HuH-7.5 (cell line): ENCODE measurements around the gene CLCN5.
A peak's percentile ranks its signal among the peaks of the same experiment; 100 is the strongest.

Source experiments
- DNase-seq: peaks from one replicate; pipeline ENCODE4 v3.0.0; 2011; ENCODE audit warnings: low spot score

CLCN5 gene

GRCh38 chrX:49996474-49996873, 74.1 kb downstream of the CLCN5 start:
- DNase-seq = no peak

- no peak for DNase-seq
Measured at GRCh38 chrX:49999087-49999486, 76.7 kb downstream of the CLCN5 start.

DNA sequence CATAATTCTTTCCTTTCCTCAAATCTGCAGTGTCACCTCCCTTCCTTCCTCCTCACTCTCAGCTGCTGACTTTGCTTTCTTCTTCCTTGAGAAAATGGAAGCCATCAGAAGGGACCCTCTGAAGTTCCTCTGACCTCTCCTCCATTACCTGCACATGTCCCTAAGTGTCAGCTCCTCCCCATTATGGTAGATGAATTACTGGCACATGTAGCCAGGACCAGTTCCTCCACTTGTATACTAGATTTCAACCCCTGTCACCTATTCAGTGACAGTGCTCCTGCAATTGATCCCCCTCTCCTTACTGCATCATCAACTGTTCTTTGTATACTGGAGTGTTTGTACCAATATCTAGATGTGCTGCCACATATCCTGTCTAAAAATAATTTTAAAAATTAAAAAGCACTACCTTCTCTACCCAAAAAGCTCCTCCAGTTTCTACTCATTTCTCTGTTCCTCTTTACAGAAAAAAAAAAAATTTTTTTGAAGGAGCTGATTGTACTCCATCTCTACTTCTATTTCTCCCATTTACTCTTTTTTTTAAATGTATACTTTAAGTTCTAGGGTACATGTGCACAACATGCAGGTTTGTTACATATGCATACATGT, 78.6 kb downstream of the CLCN5 start:
- no peak for DNase-seq

- no peak for DNase-seq
Measured at GRCh38 chrX:50002067-50002714, 79.8 kb downstream of the CLCN5 start.

DNA sequence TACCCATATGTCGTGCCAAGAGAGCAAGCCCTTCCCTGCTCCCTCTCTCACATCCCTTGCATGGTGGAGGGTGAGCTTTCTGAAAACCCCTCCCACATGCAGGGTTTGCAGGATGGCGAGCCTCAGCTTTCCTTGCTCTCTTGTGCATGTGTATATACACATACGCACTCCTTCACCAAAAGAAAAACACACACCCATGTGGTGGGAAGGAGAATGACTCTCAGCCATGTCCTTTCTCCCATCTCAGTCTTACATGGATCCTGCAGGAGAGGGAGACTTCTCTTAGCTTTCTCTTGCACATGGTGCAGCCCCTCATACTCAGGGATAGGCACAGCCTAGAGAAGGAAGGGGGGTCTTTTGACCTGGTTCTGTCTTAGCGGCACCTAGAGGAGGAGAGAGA, 81.1 kb downstream of the CLCN5 start:
- no peak for DNase-seq

DNA sequence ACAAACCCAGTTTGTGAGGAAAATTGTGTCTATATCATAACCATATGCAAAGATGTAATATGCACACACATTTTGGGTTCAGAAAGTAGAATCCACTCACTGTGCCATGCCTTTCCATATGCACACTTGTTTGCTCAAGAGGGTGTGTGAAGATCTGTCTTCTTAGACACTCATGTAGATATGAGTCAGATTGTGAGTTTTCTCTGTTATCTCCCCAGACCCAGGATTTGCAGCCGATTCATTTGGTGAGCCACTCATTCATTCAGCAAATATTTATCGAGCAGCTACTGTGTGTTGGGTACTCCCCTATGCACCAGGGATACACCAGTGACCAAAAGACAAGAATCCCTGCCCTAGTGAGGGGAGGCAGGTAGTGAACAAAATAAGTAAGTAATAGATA, 81.5 kb downstream of the CLCN5 start:
- DNase-seq = no peak

DNA sequence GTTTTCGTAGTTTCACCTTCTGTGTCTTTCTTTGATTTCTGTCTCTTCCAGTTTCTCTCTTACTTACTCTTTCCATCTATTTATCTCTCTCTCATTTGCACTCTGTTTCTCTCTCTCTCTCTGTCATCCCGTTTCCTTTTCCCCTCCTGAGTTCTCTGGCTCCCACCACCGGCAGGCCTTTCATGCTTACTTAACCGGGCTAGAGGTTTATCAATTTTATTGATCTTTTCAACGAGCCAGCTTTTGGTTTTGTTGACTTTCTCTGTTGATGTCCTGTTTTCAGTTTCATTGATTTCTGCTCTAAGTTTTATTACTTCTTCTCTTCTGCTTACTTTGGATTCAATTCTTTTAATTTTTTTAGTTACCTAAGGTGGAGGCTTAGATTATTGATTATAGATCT, 103.2 kb downstream of the CLCN5 start:
- DNase-seq = peak; percentile 11

DNA sequence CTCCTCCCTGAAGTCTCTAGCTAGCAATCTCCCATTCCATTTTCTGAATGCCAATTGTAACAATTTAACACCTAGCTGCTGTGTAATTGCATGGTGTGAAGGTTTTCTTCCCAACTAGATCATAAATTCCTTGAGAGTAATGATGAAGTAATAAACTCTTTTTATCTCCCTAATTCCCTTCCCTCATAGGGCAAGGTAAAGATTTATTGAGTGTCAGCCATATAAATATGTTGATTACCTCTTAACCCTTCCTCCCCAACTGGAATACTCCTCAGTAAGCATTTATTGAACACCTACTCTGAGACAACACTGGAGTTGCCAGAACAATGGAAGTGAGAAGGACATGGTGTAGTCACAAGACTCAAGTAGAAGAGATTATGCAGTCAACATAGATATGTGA, 112.7 kb downstream of the CLCN5 start:
- DNase-seq = no peak

GRCh38 chrX:50036426-50036825, 114.0 kb downstream of the CLCN5 start:
- DNase-seq = no peak

DNA sequence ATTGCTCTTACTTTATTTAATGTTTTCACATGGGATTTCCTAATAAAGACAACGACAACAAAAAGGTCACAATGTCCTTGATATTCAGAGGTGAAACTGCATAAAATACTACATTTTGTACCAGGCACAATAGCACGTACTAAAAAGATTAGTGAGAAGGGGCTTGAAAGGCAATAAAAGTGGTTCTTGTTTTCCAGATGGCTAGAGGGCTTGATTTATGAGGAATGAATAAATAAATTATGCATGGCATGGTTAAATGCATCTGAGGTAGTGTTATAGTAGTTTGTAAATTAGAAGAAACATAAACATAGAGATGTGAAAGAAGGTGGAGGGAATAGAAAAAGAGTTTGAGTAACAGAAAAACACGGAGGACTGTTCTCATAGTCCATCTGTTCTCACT, 123.4 kb downstream of the CLCN5 start:
- no peak for DNase-seq

DNA sequence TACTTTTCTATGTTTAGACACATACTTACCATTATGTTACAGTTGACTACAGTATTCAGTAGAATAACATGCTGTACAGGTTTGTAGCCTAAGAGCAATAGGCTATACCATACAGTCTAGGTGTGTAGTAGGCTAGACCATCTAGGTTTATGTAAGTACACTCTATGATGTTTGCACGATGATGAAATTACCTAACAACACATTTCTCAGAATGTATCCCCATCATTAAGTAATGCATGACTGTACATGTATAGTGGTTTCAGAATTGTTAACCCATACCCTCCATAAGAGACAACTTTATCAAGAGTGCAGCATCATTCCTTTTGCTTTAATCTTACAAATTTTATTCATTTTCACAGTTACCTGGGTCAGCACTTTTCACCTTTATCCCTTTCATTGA, 126.8 kb downstream of the CLCN5 start:
- DNase-seq = no peak

GRCh38 chrX:50054147-50054546, 131.8 kb downstream of the CLCN5 start:
- no peak for DNase-seq

DNA sequence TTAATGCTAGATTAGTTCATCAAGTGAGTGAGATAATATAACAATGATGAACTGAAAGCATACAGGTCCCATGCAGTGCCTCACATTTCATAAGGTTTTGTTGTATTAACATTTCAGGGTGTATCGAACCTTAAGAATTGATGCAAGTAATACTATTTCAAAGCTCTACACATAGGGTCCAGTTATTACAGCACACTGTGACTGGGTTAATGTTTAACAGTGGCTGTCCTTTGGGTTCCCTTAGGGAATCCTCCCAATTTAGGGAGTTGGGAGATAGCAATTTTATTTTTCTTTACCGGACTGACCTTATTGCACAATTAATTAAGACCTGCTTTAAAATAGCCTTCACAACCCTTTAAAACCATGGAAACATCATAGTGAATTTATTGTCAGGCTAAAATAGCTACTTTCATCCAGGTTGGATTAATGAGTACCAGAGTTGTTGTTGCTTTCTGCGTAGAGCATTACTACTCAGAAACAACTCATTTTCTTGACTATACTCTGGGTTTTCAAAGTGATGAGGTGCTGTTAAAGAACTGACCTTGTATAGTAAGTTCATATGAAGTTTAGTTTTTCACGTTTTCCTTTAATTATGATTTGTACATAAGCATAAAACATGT, 144.0 kb downstream of the CLCN5 start:
- no peak for DNase-seq

- DNase-seq = peak; percentile 36
Measured at GRCh38 chrX:50067435-50068284, 145.3 kb downstream of the CLCN5 start.

DNA sequence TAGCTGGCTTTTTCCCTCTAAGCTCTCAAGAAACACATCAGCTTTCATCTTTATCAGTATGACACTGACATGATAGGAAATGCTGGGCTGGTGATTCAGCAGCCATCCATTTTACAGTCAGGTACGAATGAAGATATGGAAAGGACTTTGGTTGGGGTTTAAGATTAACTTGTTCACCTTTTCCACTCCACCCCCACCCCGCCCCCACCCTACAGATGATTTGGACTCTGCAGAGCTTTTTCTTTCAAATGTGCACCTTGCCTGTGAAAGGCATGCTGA, 145.8 kb downstream of the CLCN5 start:
- DNase-seq = no peak

- no peak for DNase-seq
Measured at GRCh38 chrX:50068893-50069292, 146.5 kb downstream of the CLCN5 start.

GRCh38 chrX:50071494-50071893, 149.1 kb downstream of the CLCN5 start:
- DNase-seq = no peak

- no peak for DNase-seq
Measured at GRCh38 chrX:50072110-50072509, 149.7 kb downstream of the CLCN5 start.

DNA sequence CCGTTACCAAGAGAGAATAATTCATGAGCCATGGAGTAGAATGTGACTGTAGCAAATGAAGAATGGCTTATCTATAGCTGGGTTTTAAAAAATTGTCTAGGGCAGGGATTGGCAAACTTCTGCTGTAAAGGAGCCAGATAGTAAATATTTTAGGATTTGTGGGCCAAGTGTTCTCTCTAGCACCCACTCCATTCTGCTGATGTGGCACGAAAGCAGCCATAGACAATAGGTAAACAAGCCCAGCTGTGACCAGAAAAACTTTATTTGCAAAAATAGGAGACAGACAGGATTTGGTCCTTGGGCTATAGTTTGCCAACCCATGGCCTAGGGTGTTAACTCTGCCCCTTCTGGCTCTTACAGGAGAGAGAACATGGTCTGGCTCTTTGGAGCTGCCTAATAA, 151.2 kb downstream of the CLCN5 start:
- no peak for DNase-seq

DNA sequence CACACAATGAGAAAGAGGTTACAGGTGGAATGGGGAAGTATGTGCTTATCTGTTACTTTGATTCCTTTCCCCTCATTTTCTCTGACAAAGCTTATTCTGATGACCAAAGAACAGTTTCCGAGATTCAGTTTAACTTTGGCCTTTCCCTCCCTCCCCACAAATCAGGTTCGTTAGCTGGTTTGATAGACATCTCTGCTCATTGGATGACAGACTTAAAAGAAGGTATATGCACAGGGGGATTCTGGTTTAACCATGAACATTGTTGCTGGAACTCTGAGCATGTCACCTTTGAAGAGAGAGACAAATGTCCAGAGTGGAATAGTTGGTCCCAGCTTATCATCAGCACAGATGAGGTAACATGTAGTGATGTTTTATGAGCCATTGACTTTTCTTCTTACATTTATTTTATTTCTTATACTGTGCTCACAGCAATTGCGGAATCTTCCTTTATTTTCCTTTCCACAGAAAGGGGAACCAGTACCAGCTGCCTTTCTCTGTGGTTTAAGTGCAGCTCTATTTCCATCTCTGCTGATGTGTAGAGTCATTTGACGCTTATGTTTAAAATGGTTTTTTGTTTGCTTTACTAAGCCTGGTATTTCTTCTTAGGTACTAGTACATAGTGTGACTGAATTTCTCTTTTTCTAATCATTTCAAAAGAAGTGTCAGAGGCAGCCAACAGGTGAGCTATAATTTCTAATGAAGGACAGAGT, 153.4 kb downstream of the CLCN5 start:
- no peak for DNase-seq

GRCh38 chrX:50081282-50081889, 159.0 kb downstream of the CLCN5 start:
- no peak for DNase-seq

DNA sequence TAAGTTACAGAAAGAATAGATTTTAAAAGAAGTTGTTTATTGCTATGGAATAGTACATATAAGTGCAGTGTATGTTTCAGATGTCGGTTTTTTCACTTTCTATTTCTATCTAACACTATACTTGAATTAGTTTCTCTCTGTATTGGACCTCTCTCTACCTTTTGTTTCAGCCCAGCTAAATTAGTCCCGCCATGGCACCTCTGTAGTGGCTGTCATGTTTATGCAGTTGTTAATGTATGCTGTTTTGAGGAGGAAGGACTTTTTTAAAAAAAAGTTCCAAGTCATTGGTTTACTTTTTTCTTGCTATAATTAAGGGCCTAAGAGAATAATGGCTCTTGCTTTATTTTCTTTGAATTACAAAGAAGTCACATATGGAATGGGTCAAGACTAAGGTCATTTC, 160.3 kb downstream of the CLCN5 start:
- DNase-seq = no peak
